K562 (cell line): ENCODE results near the gene BLVRA. TPM values are rescaled to one million over a fixed set of nuclear protein-coding genes. Genes with fewer than 3 reads are reported as not detected.

ENCODE experiments used
- ARID3B ChIP-seq: fragments of 250-450 bp; sonication (Bioruptor Pico); IDR thresholded peaks from 2 replicates; pipeline ENCODE4 v1.4.0; 2020; ENCODE audit warnings: borderline replicate concordance
- BACH1 ChIP-seq: fragments of 200-800 bp; sonication (Bioruptor generic); IDR thresholded peaks from 2 replicates; pipeline ENCODE4 v1.6.1; 2016; ENCODE audit warnings: missing genetic modification characterization, missing compliant biosample characterization
- BRCA1 ChIP-seq, 2 experiments: fragments of 450-650 bp in 1 of 2; sonication (generic) in 1 of 2; formaldehyde crosslinking in 1 of 2; IDR thresholded peaks; 2 replicates each; pipeline versions ENCODE4 v1.5.0 to v1.6.1; 2017 to 2020; ENCODE audit warnings: mild to moderate bottlenecking in 1 of 2, missing genetic modification reagents in 1 of 2
- DACH1 ChIP-seq: fragments of 450-650 bp; IDR thresholded peaks from 2 replicates; pipeline ENCODE4 v1.6.1; 2018; ENCODE audit not compliant: partially characterized antibody
- E2F3 ChIP-seq: fragments of 250-450 bp; sonication (Bioruptor Pico); IDR thresholded peaks from 2 replicates; pipeline ENCODE4 v1.4.0; 2020; ENCODE audit warnings: mild to moderate bottlenecking
- JUN ChIP-seq, 2 experiments: sonication (generic) in 1 of 2; formaldehyde crosslinking in 1 of 2; IDR thresholded peaks; 2 replicates each; pipeline versions ENCODE4 v1.6.1 to v1.8.0; 2012 to 2022; ENCODE audit warnings: borderline replicate concordance in 2 of 2, mild to moderate bottlenecking in 2 of 2, improper control_type of control experiment in 1 of 2, low read depth in 1 of 2, low read length in 1 of 2, missing genetic modification reagents in 1 of 2
- NFXL1 ChIP-seq: fragments of 450-650 bp; formaldehyde crosslinking; IDR thresholded peaks from 2 replicates; pipeline ENCODE4 v1.4.0; 2021; ENCODE audit warnings: mild to moderate bottlenecking
- RBM17 ChIP-seq: fragments of 200-400 bp; formaldehyde crosslinking; IDR thresholded peaks from 2 replicates; pipeline ENCODE4 v1.6.1; 2017; ENCODE audit warnings: low read depth, mild to moderate bottlenecking, low read length, borderline replicate concordance
- RBM34 ChIP-seq: fragments of 200-400 bp; formaldehyde crosslinking; IDR thresholded peaks from 2 replicates; pipeline ENCODE4 v1.6.1; 2018; ENCODE audit warnings: low read length, borderline replicate concordance; ENCODE audit not compliant: insufficient read depth
- ZNF280A ChIP-seq: fragments of 450-650 bp; IDR thresholded peaks from 2 replicates; pipeline ENCODE4 v1.6.1; 2018; ENCODE audit warnings: mild to moderate bottlenecking, low read depth; ENCODE audit not compliant: partially characterized antibody
- ZNF518B ChIP-seq: fragments of 250-450 bp; sonication (Bioruptor Pico); IDR thresholded peaks from 2 replicates; pipeline ENCODE4 v1.5.0; 2021; ENCODE audit warnings: mild to moderate bottlenecking, moderate library complexity
- ZNF584 ChIP-seq: fragments of 200-800 bp; sonication (Bioruptor generic); IDR thresholded peaks from 2 replicates; pipeline ENCODE4 v1.6.1; 2016; ENCODE audit warnings: low read depth, mild to moderate bottlenecking, missing genetic modification characterization, missing compliant biosample characterization
- ZNF668 ChIP-seq: fragments of 250-450 bp; sonication (Bioruptor Pico); IDR thresholded peaks from 2 replicates; pipeline ENCODE4 v1.8.0; 2022; ENCODE audit warnings: mild to moderate bottlenecking, inconsistent platforms
- polyA plus RNA-seq, 8 experiments: library from polyadenylated mRNA; depleted of rRNA in 4 of 8; stranded (reverse) in 5 of 8; unstranded in 3 of 8; fragments of >200 nt; fragmentation: Nextera tagmentation in 2 of 8; fragmentation: Illumina TruSeq in 1 of 8; extraction: Ambion mirVana in 2 of 8; extraction: Trizol in 1 of 8; gene quantifications; 2 replicates each; pipeline versions ENCODE4 v1.2.1 to v1.2.3, GENCODE V29; 2011 to 2014; ENCODE audit warnings: inconsistent platforms in 1 of 8, missing spikeins in 1 of 8
- total RNA-seq, 7 experiments: library from RNA; depleted of rRNA in 6 of 7; stranded (reverse); fragments of >200 nt in 6 of 7; fragmentation: Illumina TruSeq in 2 of 7; extraction: Trizol in 2 of 7; gene quantifications; 2 replicates each; pipeline versions ENCODE4 v1.2.1 to v1.2.3, GENCODE V29; 2011 to 2021; ENCODE audit warnings: low replicate concordance in 1 of 7
- TF ChIP-seq, protein P1 (sequence below): IDR thresholded peaks from 2 replicates; pipeline ENCODE4 v1.6.1; 2016; ENCODE audit warnings: missing genetic modification characterization, missing compliant biosample characterization
- TF ChIP-seq, protein P2 (sequence below): fragments of 450-650 bp; formaldehyde crosslinking; IDR thresholded peaks from 2 replicates; pipeline ENCODE4 v1.4.0; 2022; ENCODE audit warnings: missing genetic modification characterization

Gene BLVRA
- total and polyA plus RNA-seq, 9 of the 15 experiments (the other 6 are each of a cell fraction or from before 2014, with no cell fraction given): 48.5 to 147 (median 61.5) TPM

DNA sequence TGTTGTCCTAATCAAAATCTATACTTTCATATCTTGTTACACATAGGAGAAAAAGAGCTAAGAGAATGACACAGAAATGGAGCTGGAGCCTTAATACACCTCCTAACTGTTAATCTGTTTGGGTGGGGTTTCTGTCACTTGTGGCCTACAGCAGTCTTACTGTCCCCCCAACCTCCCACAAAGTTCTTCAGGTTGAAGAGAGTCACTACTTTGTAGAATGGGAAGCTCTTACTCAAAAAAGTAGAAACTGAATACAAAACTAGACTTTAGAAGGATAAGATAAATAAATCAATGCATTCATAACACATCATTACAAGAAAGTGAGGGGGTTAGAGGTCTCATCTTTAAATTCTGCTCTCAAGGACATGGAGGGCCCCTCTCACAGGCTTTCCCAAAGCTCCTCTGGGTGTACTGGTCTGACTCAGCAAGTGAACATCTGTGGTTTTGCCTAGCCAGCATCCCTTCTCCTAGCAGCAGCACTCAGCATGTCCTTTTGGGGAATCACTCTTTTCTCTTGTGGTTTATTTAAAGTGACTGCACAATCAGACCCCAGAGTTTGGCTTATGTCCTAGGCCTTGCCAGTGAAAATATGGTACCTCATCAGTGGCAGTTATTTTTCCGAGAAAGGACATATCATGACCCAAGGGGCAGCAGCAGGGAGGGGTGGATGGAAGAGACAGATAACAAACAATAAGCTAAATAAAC lies 2.0 kb upstream of the BLVRA start (continued):
- TF ChIP-seq, protein P1, sequence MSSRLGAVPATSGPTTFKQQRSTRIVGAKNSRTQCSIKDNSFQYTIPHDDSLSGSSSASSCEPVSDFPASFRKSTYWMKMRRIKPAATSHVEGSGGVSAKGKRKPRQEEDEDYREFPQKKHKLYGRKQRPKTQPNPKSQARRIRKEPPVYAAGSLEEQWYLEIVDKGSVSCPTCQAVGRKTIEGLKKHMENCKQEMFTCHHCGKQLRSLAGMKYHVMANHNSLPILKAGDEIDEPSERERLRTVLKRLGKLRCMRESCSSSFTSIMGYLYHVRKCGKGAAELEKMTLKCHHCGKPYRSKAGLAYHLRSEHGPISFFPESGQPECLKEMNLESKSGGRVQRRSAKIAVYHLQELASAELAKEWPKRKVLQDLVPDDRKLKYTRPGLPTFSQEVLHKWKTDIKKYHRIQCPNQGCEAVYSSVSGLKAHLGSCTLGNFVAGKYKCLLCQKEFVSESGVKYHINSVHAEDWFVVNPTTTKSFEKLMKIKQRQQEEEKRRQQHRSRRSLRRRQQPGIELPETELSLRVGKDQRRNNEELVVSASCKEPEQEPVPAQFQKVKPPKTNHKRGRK (tag): no peak
- TF ChIP-seq ZNF518B (CRISPR knock-in tag) (no peak), ARID3B (CRISPR knock-in tag) (no peak), E2F3 (no peak), ZNF584 (CRISPR knock-in tag) (no peak), BRCA1 (IDR thresholded peaks at IDR 0.05) (no peak), BRCA1 (CRISPR knock-in tag; IDR thresholded peaks at IDR 0.05) (no peak), RBM17 (no peak), ZNF668 (CRISPR knock-in tag) (no peak), NFXL1 (no peak), ZNF280A (no peak), JUN (IDR thresholded peaks at IDR 0.05; ENCODE audit: borderline replicate concordance, low read depth, low read length) (no peak), JUN (CRISPR knock-in tag; IDR thresholded peaks at IDR 0.05; ENCODE audit: borderline replicate concordance) (no peak), RBM34 (no peak), BACH1 (tag) (peak; percentile 77; the same call in 1 of the 2 replicates), DACH1 (no peak)
- TF ChIP-seq, protein P2, sequence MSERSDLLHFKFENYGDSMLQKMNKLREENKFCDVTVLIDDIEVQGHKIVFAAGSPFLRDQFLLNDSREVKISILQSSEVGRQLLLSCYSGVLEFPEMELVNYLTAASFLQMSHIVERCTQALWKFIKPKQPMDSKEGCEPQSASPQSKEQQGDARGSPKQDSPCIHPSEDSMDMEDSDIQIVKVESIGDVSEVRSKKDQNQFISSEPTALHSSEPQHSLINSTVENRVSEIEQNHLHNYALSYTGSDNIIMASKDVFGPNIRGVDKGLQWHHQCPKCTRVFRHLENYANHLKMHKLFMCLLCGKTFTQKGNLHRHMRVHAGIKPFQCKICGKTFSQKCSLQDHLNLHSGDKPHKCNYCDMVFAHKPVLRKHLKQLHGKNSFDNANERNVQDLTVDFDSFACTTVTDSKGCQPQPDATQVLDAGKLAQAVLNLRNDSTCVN (CRISPR knock-in tag): no peak
